H1 (cell line): Measurements from ENCODE around the gene NABP1. TPM values are rescaled to one million over a fixed set of nuclear protein-coding genes. Genes with fewer than 3 reads are reported as not detected.

Experiments used
- CTCF ChIA-PET: fragments of 300-600 bp; sonication (Branson Sonifier 250); formaldehyde crosslinking; loops from one replicate; lab custom pipeline; 2021; ENCODE audit not compliant: partially characterized antibody; lab: Charles Lee
- POLR2A ChIA-PET: fragments of 300-600 bp; sonication (Branson Sonifier 250); formaldehyde crosslinking; loops from one replicate; lab custom pipeline; 2021; ENCODE audit warnings: inconsistent platforms; ENCODE audit not compliant: partially characterized antibody; lab: Charles Lee
- DNase-seq, 2 experiments: peaks; one replicate each; pipeline versions ENCODE4 v3.0.0 to v3.0.0-alpha.2; 2010 to 2022; ENCODE audit warnings: low spot score in 2 of 2, low read depth in 1 of 2, mixed read lengths in 1 of 2
- FAIRE-seq: peaks from 2 replicates; lab custom pipeline; 2011; peaks lifted over from hg19 to GRCh38; lab: Jason Lieb, UNC
- H2AFZ ChIP-seq: 2 replicates; pipeline ENCODE4 v1.8.1; 2012; ENCODE audit warnings: low read length, inconsistent platforms
- H2AK5ac ChIP-seq: 2 replicates; pipeline ENCODE4 v1.6.1; 2013; ENCODE audit warnings: low read depth, low read length
- H2BK120ac ChIP-seq: replicated peaks from 2 replicates; pipeline ENCODE3; 2013; ENCODE audit warnings: low read depth, low read length, inconsistent platforms
- H2BK12ac ChIP-seq: 2 replicates; pipeline ENCODE4 v1.6.1; 2013; ENCODE audit warnings: low read depth, low read length
- H2BK15ac ChIP-seq: 2 replicates; pipeline ENCODE4 v1.6.1; 2013; ENCODE audit warnings: low read length
- H2BK20ac ChIP-seq: 2 replicates; pipeline ENCODE4 v1.6.1; 2013; ENCODE audit warnings: low read length
- H2BK5ac ChIP-seq: 2 replicates; pipeline ENCODE4 v1.6.1; 2013; ENCODE audit warnings: low read depth, low read length
- H3K14ac ChIP-seq: 2 replicates; pipeline ENCODE4 v1.6.1; 2013; ENCODE audit warnings: inconsistent platforms; ENCODE audit not compliant: insufficient read length
- H3K18ac ChIP-seq: 2 replicates; pipeline ENCODE4 v1.6.1; 2013; ENCODE audit warnings: low read length; ENCODE audit errors: extremely low read depth
- H3K23ac ChIP-seq: 2 replicates; pipeline ENCODE4 v1.6.1; 2013; ENCODE audit warnings: inconsistent platforms; ENCODE audit not compliant: insufficient read length
- H3K23me2 ChIP-seq: 2 replicates; pipeline ENCODE4 v1.6.1; 2013; ENCODE audit warnings: low read depth, low read length
- H3K27ac ChIP-seq: 2 replicates; pipeline ENCODE4 v1.6.1; 2011; ENCODE audit warnings: low read depth, low read length, inconsistent platforms
- H3K27me3 ChIP-seq, 4 experiments: replicated peaks in 1 of 4; 1 replicate in 1 of 4; 2 replicates in 3 of 4; pipeline versions ENCODE4 v1.6.1 to v1.8.1; 2011 to 2013; ENCODE audit warnings: low read length in 3 of 4, mild to moderate bottlenecking in 3 of 4, inconsistent platforms in 2 of 4, mixed read lengths in 2 of 4, moderate library complexity in 1 of 4; ENCODE audit not compliant: control insufficient read depth in 3 of 4, insufficient read depth in 3 of 4; ENCODE audit errors: extremely low read depth in 1 of 4
- H3K36me3 ChIP-seq, 4 experiments: 2 replicates each; pipeline versions ENCODE4 v1.6.1 to v1.8.1; 2011 to 2013; ENCODE audit warnings: mild to moderate bottlenecking in 4 of 4, low read length in 3 of 4, moderate library complexity in 2 of 4, control low read depth in 1 of 4, inconsistent platforms in 1 of 4; ENCODE audit not compliant: insufficient read depth in 4 of 4, control insufficient read depth in 2 of 4
- H3K4ac ChIP-seq: replicated peaks from 2 replicates; pipeline ENCODE3; 2013; ENCODE audit warnings: low read length, low read depth, mixed read lengths, inconsistent platforms; ENCODE audit not compliant: insufficient read length
- H3K4me1 ChIP-seq, 4 experiments: replicated peaks in 1 of 4; 1 replicate in 1 of 4; 2 replicates in 3 of 4; pipeline versions ENCODE4 v1.6.1 to v1.8.1; 2011 to 2013; ENCODE audit warnings: low read length in 3 of 4, inconsistent platforms in 2 of 4, mixed read lengths in 1 of 4; ENCODE audit not compliant: insufficient read depth in 4 of 4, control insufficient read depth in 3 of 4
- H3K4me2 ChIP-seq, 2 experiments: 2 replicates each; pipeline versions ENCODE4 v1.6.1 to v1.8.1; 2011 to 2013; ENCODE audit warnings: low read depth in 2 of 2, low read length in 2 of 2, control low read depth in 1 of 2, inconsistent platforms in 1 of 2, mild to moderate bottlenecking in 1 of 2; ENCODE audit not compliant: insufficient read depth in 1 of 2
- H3K4me3 ChIP-seq, 4 experiments: fragments of 200-600, 300-600 bp in 1 of 4; sonication (generic), shearing (Covaris generic), sonication (Bioruptor Twin) in 1 of 4; 2 replicates each; pipeline versions ENCODE4 v1.5.1 to v1.8.1; 2011 to 2016; ENCODE audit warnings: low read length in 4 of 4, low read depth in 3 of 4, control low read depth in 2 of 4, inconsistent platforms in 2 of 4, mild to moderate bottlenecking in 2 of 4, mixed read lengths in 1 of 4, moderate library complexity in 1 of 4; ENCODE audit not compliant: insufficient read depth in 2 of 4; ENCODE audit errors: extremely low read depth in 1 of 4
- H3K56ac ChIP-seq: replicated peaks from 2 replicates; pipeline ENCODE3; 2013; ENCODE audit warnings: low read depth, mild to moderate bottlenecking, mixed read lengths, low read length, inconsistent platforms; ENCODE audit not compliant: insufficient read length
- H3K79me1 ChIP-seq: 2 replicates; pipeline ENCODE4 v1.6.1; 2013; ENCODE audit warnings: low read depth, low read length, control low read depth
- H3K79me2 ChIP-seq, 2 experiments: 2 replicates each; pipeline versions ENCODE4 v1.6.1 to v1.8.1; 2012 to 2013; ENCODE audit warnings: low read length in 2 of 2, mild to moderate bottlenecking in 2 of 2, inconsistent platforms in 1 of 2; ENCODE audit not compliant: insufficient read depth in 2 of 2, control insufficient read depth in 1 of 2
- H3K9ac ChIP-seq, 4 experiments: replicated peaks in 1 of 4; 1 replicate in 1 of 4; 2 replicates in 3 of 4; pipeline versions ENCODE4 v1.6.1 to v1.8.1; 2011 to 2013; ENCODE audit warnings: low read depth in 3 of 4, low read length in 3 of 4, control low read depth in 2 of 4, mild to moderate bottlenecking in 2 of 4, moderate library complexity in 2 of 4, inconsistent platforms in 1 of 4; ENCODE audit errors: extremely low read depth in 1 of 4
- H3K9me3 ChIP-seq, 2 experiments: 2 replicates each; pipeline versions ENCODE4 v1.6.1 to v1.8.1; 2012 to 2013; ENCODE audit warnings: mild to moderate bottlenecking in 2 of 2, moderate library complexity in 2 of 2, control low read depth in 1 of 2, inconsistent platforms in 1 of 2, low read depth in 1 of 2, low read length in 1 of 2, mixed read lengths in 1 of 2; ENCODE audit not compliant: insufficient read depth in 2 of 2
- H4K20me1 ChIP-seq, 2 experiments: replicated peaks in 1 of 2; 2 replicates each; pipeline versions ENCODE3 to v1.8.1; 2011 to 2013; ENCODE audit warnings: inconsistent platforms in 2 of 2, low read length in 2 of 2, mild to moderate bottlenecking in 1 of 2; ENCODE audit not compliant: insufficient read depth in 2 of 2, control insufficient read depth in 1 of 2
- H4K5ac ChIP-seq: 2 replicates; pipeline ENCODE4 v1.6.1; 2013; ENCODE audit warnings: low read length, low read depth, mixed read lengths, inconsistent platforms; ENCODE audit not compliant: insufficient read length
- H4K8ac ChIP-seq: 2 replicates; pipeline ENCODE4 v1.8.0; 2013; ENCODE audit warnings: mild to moderate bottlenecking, moderate library complexity, low read length, inconsistent platforms; ENCODE audit not compliant: insufficient read depth; ENCODE audit errors: extremely low read depth
- H4K91ac ChIP-seq: replicated peaks from 2 replicates; pipeline ENCODE3; 2013; ENCODE audit warnings: low read length, mixed read lengths, inconsistent platforms; ENCODE audit not compliant: insufficient read length
- ASH2L ChIP-seq: fragments of 200-600, 300-600 bp; sonication (generic); IDR thresholded peaks from one replicate; pipeline ENCODE4 v1.7.1; 2017; ENCODE audit warnings: low read length
- CEBPB ChIP-seq: IDR thresholded peaks from 2 replicates; pipeline ENCODE4 v1.6.1; 2012; ENCODE audit warnings: low read depth, low read length
- CHD2 ChIP-seq: IDR thresholded peaks from 2 replicates; pipeline ENCODE4 v1.6.1; 2012; ENCODE audit warnings: low read length, improper control_type of control experiment
- JUN ChIP-seq: IDR thresholded peaks from 2 replicates; pipeline ENCODE4 v1.6.1; 2011; ENCODE audit warnings: low read depth, mild to moderate bottlenecking, improper control_type of control experiment, low read length
- KDM1A ChIP-seq: fragments of 200-600, 300-600 bp; sonication (generic); IDR thresholded peaks from 2 replicates; pipeline ENCODE4 v1.7.1; 2016; ENCODE audit warnings: mild to moderate bottlenecking, low read length, borderline replicate concordance
- POLR2AphosphoS5 ChIP-seq: IDR thresholded peaks from 2 replicates; pipeline ENCODE4 v1.6.1; 2011; ENCODE audit warnings: low read depth, low read length
- RFX5 ChIP-seq: IDR thresholded peaks from 2 replicates; pipeline ENCODE4 v1.6.1; 2011; ENCODE audit warnings: low read depth, low read length, improper control_type of control experiment, borderline replicate concordance
- RNF2 ChIP-seq: fragments of 200-900, 300-1000 bp; sonication (generic); IDR thresholded peaks from 2 replicates; pipeline ENCODE4 v1.7.1; 2016; ENCODE audit warnings: borderline replicate concordance, low read depth, mild to moderate bottlenecking, antibody characterized with exemption, low read length; ENCODE audit not compliant: poor library complexity, severe bottlenecking; ENCODE audit errors: missing control alignments
- SIX5 ChIP-seq: IDR thresholded peaks from 2 replicates; pipeline ENCODE4 v1.6.1; 2011; ENCODE audit warnings: mild to moderate bottlenecking, low read depth, low read length
- SRF ChIP-seq: IDR thresholded peaks from 2 replicates; pipeline ENCODE4 v1.6.1; 2011; ENCODE audit warnings: mild to moderate bottlenecking, low read depth, low read length, moderate library complexity
- WGBS, 2 experiments: shearing (Covaris generic) in 1 of 2; methylation state at CpG; one replicate each; pipeline versions ENCODE4 v1.1.6 to v1.1.7; 2013 to 2015; ENCODE audit warnings: low lambda C conversion rate in 2 of 2, mixed read lengths in 2 of 2, inconsistent platforms in 1 of 2, low coverage in 1 of 2, missing lambda C conversion rate in 1 of 2; ENCODE audit not compliant: insufficient replicate concordance in 2 of 2, insufficient coverage in 1 of 2, insufficient read length in 1 of 2; ENCODE audit errors: extremely low coverage in 1 of 2, missing lambda C conversion rate in 1 of 2; 5-methylcytosine and 5-hydroxymethylcytosine counted together
- polyA plus RNA-seq, 7 experiments: library from polyadenylated mRNA; depleted of rRNA in 3 of 7; stranded (reverse) in 5 of 7; unstranded in 2 of 7; fragments of >200 nt in 5 of 7; fragments of 200-250 nt in 2 of 7; gene quantifications; 1 replicate in 5 of 7; 2 replicates in 1 of 7; 4 replicates in 1 of 7; pipeline versions ENCODE4 v1.2.1 to v1.2.3, GENCODE V29; 2011 to 2013; ENCODE audit warnings: missing spikeins in 2 of 7, mixed read lengths in 2 of 7
- total RNA-seq: library from RNA; stranded (reverse); fragmentation: NEBNext Ultra II Directional; extraction: Animal tissue kit (Norgen Biotek cat#: 25700); gene quantifications from 2 replicates; pipeline ENCODE4 v1.2.1, GENCODE V29; 2021

NABP1 gene
- total and polyA plus RNA-seq, 2 of the 8 experiments (the other 6 are each of a cell fraction or from before 2014, with no cell fraction given) = 0.63 to 4.8 TPM

- Histone ChIP-seq H4K5ac (no peak overlapping the region), H3K27ac (no peak overlapping the region), H3K4me1 (peaks cover 0 to 9% (median 4%) of the 10 kb centered on the region in 4 experiments; a peak in 2 of 7 replicates), H3K4me2 (peak overlapping the region in 1 of 2 experiments; percentile 16; a peak in 1 of 4 replicates), H3K27me3 (no peaks in the 10 kb centered on the region), H3K9ac (no peak overlapping the region), H3K9me3 (no peaks in the 10 kb centered on the region), H3K56ac (no peak overlapping the region), H3K18ac (no peak overlapping the region), H3K36me3 (no peaks in the 10 kb centered on the region), H3K23me2 (no peaks in the 10 kb centered on the region), H2BK120ac (no peak overlapping the region), H2BK15ac (no peak overlapping the region), H2AK5ac (no peak overlapping the region), H2BK5ac (no peak overlapping the region), H3K23ac (no peak overlapping the region), H4K91ac (no peak overlapping the region), H3K14ac (no peak overlapping the region), H4K8ac (no peak overlapping the region), H3K79me2 (no peaks in the 10 kb centered on the region), H2BK12ac (no peak overlapping the region), H4K20me1 (no peaks in the 10 kb centered on the region), H2BK20ac (no peak overlapping the region), H3K4me3 (no peak overlapping the region), H3K79me1 (no peaks in the 10 kb centered on the region), H2AFZ (0 out of 2 replicates have a peak overlapping the region, but pooled peaks have one; percentile 68), H3K4ac (no peak overlapping the region)
- FAIRE-seq = no peak
- CTCF ChIA-PET = interaction anchor here (0.8 to 1.6 kb wide), 7 partner anchors 19 to 231 kb away, joined by 3 to 6 read pairs (median 3); no protein-coding TSS in a partner anchor
- WGBS, 2 experiments = 85% methylated on average over 6 of the region's 6 CpGs; no CpG with 5 or more reads in 1 of the 2 experiments
- TF ChIP-seq ASH2L = no peak
- TF ChIP-seq RFX5 = no peak
- TF ChIP-seq JUN = no peak
- no peak for TF ChIP-seq SIX5
- no peak for TF ChIP-seq SRF
- no peak for TF ChIP-seq POLR2AphosphoS5
- no peak for TF ChIP-seq KDM1A
- TF ChIP-seq CHD2 = no peak
- no peak for TF ChIP-seq CEBPB
- no peak for TF ChIP-seq RNF2
- no peak for DNase-seq
- POLR2A ChIA-PET = interaction anchor here (0.6 kb wide), 1 partner anchor 11 kb away, joined by 3 read pairs; no protein-coding TSS in a partner anchor
These were observed 39.7 kb upstream of the NABP1 start for GRCh38 chr2:191638079-191638801.
